HepG2 (cell line): ENCODE results near the gene ANKS3. TPM values are rescaled to one million over a fixed set of nuclear protein-coding genes. Genes with fewer than 3 reads are reported as not detected.

Experiments
- ATAC-seq: fragments of 200-7000 bp; cut with Tn5 transposase; 3 replicates; pipeline ENCODE4 v1.9.1; 2020; ENCODE audit warnings: mild to moderate bottlenecking, moderate library complexity
- BruUV-seq: library from RNA; stranded (reverse); fragments of 400-500 nt; replicated peaks from 2 replicates; lab custom pipeline; 2021; lab: Mats Ljungman, UMichigan
- CTCF ChIA-PET: fragments of 300-600 bp; formaldehyde crosslinking; extraction: SDS; loops from one replicate; lab custom pipeline; 2021; ENCODE audit warnings: low total read pairs, inconsistent platforms, low intra/inter-chr PET ratio; lab: Yijun Ruan, JAX
- POLR2A ChIA-PET: fragments of 350-600 bp; sonication (Branson Sonifier 250); formaldehyde crosslinking; loops from one replicate; lab custom pipeline; 2020; ENCODE audit warnings: antibody characterized with exemption, inconsistent platforms; lab: Yijun Ruan, JAX
- DNase-seq: peaks from one replicate; pipeline ENCODE4 v3.0.0-alpha.2; 2015; ENCODE audit warnings: low spot score
- FAIRE-seq: peaks from 3 replicates; lab custom pipeline; 2011; peaks lifted over from hg19 to GRCh38; lab: Jason Lieb, UNC
- H2AFZ ChIP-seq: one replicate; pipeline ENCODE4 v1.6.1; 2011; ENCODE audit warnings: low read length, inconsistent platforms
- H3K27ac ChIP-seq: fragments of 300-600 bp; 3 replicates; pipeline ENCODE4 v1.8.0; 2011; ENCODE audit warnings: mixed run types, mild to moderate bottlenecking, mixed read lengths, low read length, inconsistent platforms; ENCODE audit not compliant: insufficient read depth; ENCODE audit errors: extremely low read length
- H3K27me3 ChIP-seq, 2 experiments: fragments of 200-600 bp in 1 of 2; 2 replicates in 1 of 2; 3 replicates in 1 of 2; pipeline versions ENCODE4 v1.6.0 to v1.8.0; 2011; ENCODE audit warnings: low read length in 2 of 2, mild to moderate bottlenecking in 2 of 2, moderate library complexity in 2 of 2, inconsistent platforms in 1 of 2; ENCODE audit not compliant: insufficient read depth in 2 of 2, control insufficient read depth in 1 of 2
- H3K36me3 ChIP-seq, 2 experiments: fragments of 200-600 bp in 1 of 2; replicated peaks in 1 of 2; 2 replicates in 1 of 2; 3 replicates in 1 of 2; pipeline versions ENCODE4 v1.5.1 to v1.8.0; 2011; ENCODE audit warnings: low read length in 2 of 2, inconsistent platforms in 1 of 2; ENCODE audit not compliant: insufficient read depth in 2 of 2, control insufficient read depth in 1 of 2
- H3K4me1 ChIP-seq: 2 replicates; pipeline ENCODE4 v1.5.1; 2012; ENCODE audit warnings: low read length, inconsistent platforms; ENCODE audit not compliant: insufficient read depth
- H3K4me2 ChIP-seq: 2 replicates; pipeline ENCODE4 v1.6.0; 2011; ENCODE audit warnings: low read depth, low read length, inconsistent platforms
- H3K4me3 ChIP-seq, 3 experiments: fragments of 200-600 bp in 1 of 3; sonication (generic), shearing (Covaris generic) in 1 of 3; replicated peaks in 1 of 3; 2 replicates each; pipeline ENCODE4 v1.5.1; 2011 to 2016; ENCODE audit warnings: low read length in 3 of 3, inconsistent platforms in 2 of 3, low read depth in 2 of 3, mild to moderate bottlenecking in 2 of 3, control low read depth in 1 of 3, mixed read lengths in 1 of 3; ENCODE audit not compliant: insufficient read depth in 1 of 3
- H3K79me2 ChIP-seq: one replicate; pipeline ENCODE4 v1.6.1; 2011; ENCODE audit warnings: low read length, inconsistent platforms; ENCODE audit not compliant: insufficient read depth
- H3K9ac ChIP-seq: 2 replicates; pipeline ENCODE4 v1.6.0; 2011; ENCODE audit warnings: mild to moderate bottlenecking, low read depth, low read length, inconsistent platforms; ENCODE audit not compliant: insufficient read depth
- H3K9me3 ChIP-seq: 2 replicates; pipeline ENCODE4 v1.5.1; 2012; ENCODE audit warnings: mild to moderate bottlenecking, low read length
- H4K20me1 ChIP-seq: 2 replicates; pipeline ENCODE4 v1.6.0; 2011; ENCODE audit warnings: inconsistent platforms, mild to moderate bottlenecking, low read length, moderate library complexity; ENCODE audit not compliant: insufficient read depth
- ARID5B ChIP-seq: IDR thresholded peaks from 2 replicates; pipeline ENCODE4 v1.4.0; 2020; ENCODE audit warnings: mild to moderate bottlenecking, missing genetic modification reagents
- FOXA3 ChIP-seq: IDR thresholded peaks from 2 replicates; pipeline ENCODE4 v1.6.1; 2016; ENCODE audit warnings: missing genetic modification reagents, missing compliant biosample characterization
- HHEX ChIP-seq: IDR thresholded peaks from 2 replicates; pipeline ENCODE4 v1.6.1; 2016; ENCODE audit warnings: control low read depth
- SATB2 ChIP-seq: sonication (generic); formaldehyde crosslinking; IDR thresholded peaks from 2 replicates; pipeline ENCODE4 v1.5.0; 2020; ENCODE audit warnings: missing genetic modification reagents
- SIN3A ChIP-seq: IDR thresholded peaks from 2 replicates; pipeline ENCODE4 v1.6.1; 2011; ENCODE audit warnings: low read depth, mild to moderate bottlenecking, control low read depth, low read length, borderline replicate concordance
- SKI ChIP-seq: fragments of 450-650 bp; IDR thresholded peaks from one replicate; pipeline ENCODE4 v1.6.1; 2018; ENCODE audit warnings: mild to moderate bottlenecking; ENCODE audit not compliant: partially characterized antibody
- SOX13 ChIP-seq, 3 experiments: fragments of 450-650 bp in 1 of 3; sonication (generic) in 1 of 3; formaldehyde crosslinking in 1 of 3; IDR thresholded peaks in 2 of 3; conservative IDR thresholded peaks in 1 of 3; 2 replicates each; pipeline versions ENCODE4 v1.5.0 to v1.6.1; 2016 to 2020; ENCODE audit warnings: antibody characterized with exemption in 1 of 3, mild to moderate bottlenecking in 1 of 3, missing compliant biosample characterization in 1 of 3, missing genetic modification reagents in 1 of 3, moderate library complexity in 1 of 3
- ZBTB39 ChIP-seq: sonication (generic); formaldehyde crosslinking; IDR thresholded peaks from 2 replicates; pipeline ENCODE4 v1.5.0; 2020; ENCODE audit warnings: missing genetic modification reagents
- ZNF777 ChIP-seq: sonication (generic); formaldehyde crosslinking; IDR thresholded peaks from 2 replicates; pipeline ENCODE4 v1.4.0; 2020; ENCODE audit warnings: missing genetic modification reagents
- WGBS: methylation state at CpG from one replicate; pipeline ENCODE4 v1.1.6; 2017; ENCODE audit warnings: low lambda C conversion rate; 5-methylcytosine and 5-hydroxymethylcytosine counted together
- in situ Hi-C: cut with HindIII; loops from 2 replicates; pipeline ENCODE4 v1.10.0; 2017; ENCODE audit warnings: low pct_unique_long_range_greater_than_20kb; ENCODE audit not compliant: extremely low pct_ligation_motif_present
- intact Hi-C: fragments of 100-400 bp; cut with micrococcal nuclease; formaldehyde crosslinking; loops from one replicate; pipeline ENCODE4 v1.10.0; 2022; ENCODE audit not compliant: unreplicated experiment
- polyA plus RNA-seq, 8 experiments: library from polyadenylated mRNA; depleted of rRNA in 3 of 8; stranded (reverse) in 7 of 8; unstranded in 1 of 8; fragments of >200 nt; fragmentation: Illumina TruSeq in 4 of 8; extraction: Trizol in 4 of 8; gene quantifications; 2 replicates each; pipeline versions ENCODE4 v1.2.1 to v1.2.3, GENCODE V29; 2011 to 2016; ENCODE audit warnings: low read depth in 4 of 8, missing spikeins in 1 of 8, mixed read lengths in 1 of 8; ENCODE audit not compliant: insufficient read depth in 1 of 8
- total RNA-seq, 5 experiments: library from RNA; depleted of rRNA; stranded (reverse); fragments of >200 nt; fragmentation: Illumina TruSeq; extraction: Trizol; gene quantifications; 2 replicates each; pipeline ENCODE4 v1.2.3, GENCODE V29; 2016; ENCODE audit warnings: low read depth in 1 of 5

ANKS3 gene
- total and polyA plus RNA-seq, 2 of the 13 experiments (the other 11 are each of a cell fraction or from before 2014, with no cell fraction given) = 11.4 to 15.9 TPM

- Histone ChIP-seq H3K27ac (no peak overlapping the region), H3K9ac (no peak overlapping the region), H3K9me3 (no peaks in the 10 kb centered on the region), H3K4me3 (no peak overlapping the region), H2AFZ (no peak overlapping the region), H3K4me1 (peaks cover 18% of the 10 kb centered on the region), H3K36me3 (peaks cover 33 to 61% of the 10 kb centered on the region in 2 experiments), H3K4me2 (no peak overlapping the region), H3K79me2 (no peaks in the 10 kb centered on the region), H4K20me1 (no peaks in the 10 kb centered on the region), H3K27me3 (no peaks in the 10 kb centered on the region)
- ChIA-PET POLR2A (interaction anchor here (0.7 kb wide), 1 partner anchor 350 kb away, joined by 3 read pairs; no protein-coding TSS in a partner anchor), CTCF (no interaction called here)
- 100% methylated on average over 3 of the region's 7 CpGs for WGBS
- BruUV-seq = no TSS peak
- FAIRE-seq (no peak), DNase-seq (no peak), ATAC-seq (no peak)
- in situ Hi-C loops (no loop called here), intact Hi-C loops (no loop called here)
- TF ChIP-seq SOX13 (IDR thresholded peaks at IDR 0.05) (no peak), SOX13 (CRISPR knock-in tag; conservative IDR thresholded peaks at IDR 0.05 in 1 of 2, IDR thresholded peaks at IDR 0.05 in 1 of 2) (no peak), ARID5B (CRISPR knock-in tag) (no peak), HHEX (no peak), SIN3A (no peak), SATB2 (no peak), ZBTB39 (CRISPR knock-in tag) (no peak), SKI (no peak), ZNF777 (CRISPR knock-in tag) (no peak), FOXA3 (no peak)
These were observed 30.2 kb downstream of the ANKS3 start for GRCh38 chr16:4703906-4704305.
